GM23338 (cell line): Measurements from ENCODE around the gene LENEP. TPM values are rescaled to one million over a fixed set of nuclear protein-coding genes. Genes with fewer than 3 reads are reported as not detected.

Experiments used
- ATAC-seq: fragments of 200-7000 bp; cut with Tn5 transposase; 3 replicates; pipeline ENCODE4 v1.9.1; 2020
- DNase-seq: peaks from one replicate; pipeline ENCODE4 v3.0.0-alpha.2; 2015; ENCODE audit warnings: low spot score
- H2AFZ ChIP-seq: fragments of 200-600 bp; sonication (generic); 2 replicates; pipeline ENCODE4 v1.8.0; 2016; ENCODE audit warnings: antibody characterized with exemption, mild to moderate bottlenecking, moderate library complexity
- H3F3A ChIP-seq: fragments of 200-600 bp; sonication (generic); replicated peaks from 2 replicates; pipeline ENCODE4 v1.8.0; 2017; ENCODE audit warnings: antibody characterized with exemption, mixed run types, low read depth
- H3K27ac ChIP-seq: fragments of 200-600 bp; sonication (generic); 2 replicates; pipeline ENCODE4 v1.6.1; 2016; ENCODE audit warnings: low read depth
- H3K27me3 ChIP-seq: fragments of 200-600 bp; sonication (generic); 2 replicates; pipeline ENCODE4 v1.8.0; 2016; ENCODE audit warnings: mild to moderate bottlenecking, mixed run types, moderate library complexity; ENCODE audit not compliant: insufficient read depth
- H3K36me3 ChIP-seq: fragments of 200-600 bp; sonication (generic); 2 replicates; pipeline ENCODE4 v1.8.0; 2016; ENCODE audit warnings: mild to moderate bottlenecking; ENCODE audit not compliant: insufficient read depth
- H3K4me1 ChIP-seq: fragments of 200-600 bp; sonication (generic); 2 replicates; pipeline ENCODE4 v1.8.0; 2016; ENCODE audit warnings: mild to moderate bottlenecking, moderate library complexity; ENCODE audit not compliant: insufficient read depth
- H3K4me2 ChIP-seq: fragments of 200-600 bp; sonication (generic); 2 replicates; pipeline ENCODE4 v1.7.1; 2017; ENCODE audit warnings: mixed run types
- H3K4me3 ChIP-seq: fragments of 200-600 bp; sonication (generic); 2 replicates; pipeline ENCODE4 v1.6.1; 2016; ENCODE audit warnings: mixed run types
- H3K79me2 ChIP-seq: fragments of 200-600 bp; sonication (generic); replicated peaks from 2 replicates; pipeline ENCODE4 v1.8.0; 2017; ENCODE audit warnings: mild to moderate bottlenecking; ENCODE audit not compliant: insufficient read depth
- H3K9me2 ChIP-seq: fragments of 200-600 bp; sonication (generic); 2 replicates; pipeline ENCODE4 v1.8.0; 2017; ENCODE audit not compliant: insufficient read depth
- H4K20me1 ChIP-seq: fragments of 200-600 bp; sonication (generic); replicated peaks from 2 replicates; pipeline ENCODE4 v1.8.0; 2017; ENCODE audit warnings: mild to moderate bottlenecking; ENCODE audit not compliant: insufficient read depth
- H3K27ac Mint-ChIP-seq: 2 replicates; pipeline ENCODE4 v1.8.0; 2020; ENCODE audit warnings: inconsistent platforms, mild to moderate bottlenecking, moderate library complexity, mixed read lengths
- H3K27me3 Mint-ChIP-seq: 3 replicates; pipeline ENCODE4 v1.8.0; 2022; ENCODE audit warnings: low read depth, mild to moderate bottlenecking, moderate library complexity, mixed read lengths, inconsistent platforms; ENCODE audit not compliant: insufficient read depth, poor library complexity
- H3K36me3 Mint-ChIP-seq: 3 replicates; pipeline ENCODE4 v1.8.0; 2021; ENCODE audit warnings: low read depth, mild to moderate bottlenecking, inconsistent platforms, moderate library complexity, mixed read lengths
- H3K4me1 Mint-ChIP-seq: 3 replicates; pipeline ENCODE4 v1.8.0; 2020; ENCODE audit warnings: mild to moderate bottlenecking, inconsistent platforms, mixed read lengths
- H3K4me3 Mint-ChIP-seq: 3 replicates; pipeline ENCODE4 v1.8.0; 2021; ENCODE audit warnings: moderate library complexity, mild to moderate bottlenecking, inconsistent platforms, mixed read lengths
- H3K9me3 Mint-ChIP-seq: 3 replicates; pipeline ENCODE4 v1.8.0; 2020; ENCODE audit warnings: moderate library complexity, mild to moderate bottlenecking, inconsistent platforms, mixed read lengths
- CREB1 ChIP-seq: fragments of 250-450 bp; sonication (Bioruptor Pico); IDR thresholded peaks from 2 replicates; pipeline ENCODE4 v1.5.0; 2020; ENCODE audit warnings: low read depth, mild to moderate bottlenecking, moderate library complexity
- NANOG ChIP-seq: IDR thresholded peaks from 2 replicates; pipeline ENCODE4 v1.6.1; 2016; ENCODE audit warnings: antibody characterized with exemption, borderline replicate concordance
- POLR2AphosphoS5 ChIP-seq: IDR thresholded peaks from 2 replicates; pipeline ENCODE4 v1.6.1; 2016; ENCODE audit warnings: antibody characterized with exemption, low read depth
- ZNF331 ChIP-seq: fragments of 250-450 bp; sonication (Bioruptor Pico); IDR thresholded peaks from 2 replicates; pipeline ENCODE4 v1.5.0; 2020; ENCODE audit warnings: low read depth, mild to moderate bottlenecking, moderate library complexity
- polyA plus RNA-seq: library from polyadenylated mRNA; unstranded; fragments of >200 nt; fragmentation: Nextera tagmentation; extraction: Ambion mirVana; gene quantifications from 2 replicates; pipeline ENCODE4 v1.2.1, GENCODE V29; 2016
- total RNA-seq: library from RNA; depleted of rRNA; stranded (reverse); fragments of >200 nt; shearing (Covaris generic); gene quantifications from 2 replicates; pipeline ENCODE4 v1.2.3, GENCODE V29; 2014
- TF ChIP-seq, protein P1 (sequence below): fragments of 250-450 bp; sonication (Bioruptor Pico); IDR thresholded peaks from 2 replicates; pipeline ENCODE4 v1.5.0; 2020; ENCODE audit warnings: mild to moderate bottlenecking, moderate library complexity
- TF ChIP-seq, protein P2 (sequence below): IDR thresholded peaks from one replicate; pipeline ENCODE4 v1.6.1; 2018; ENCODE audit warnings: antibody characterized with exemption; ENCODE audit not compliant: unreplicated experiment

Gene LENEP
- total and polyA plus RNA-seq, 2 experiments from 2014 or later = 1.6 TPM; not detected in 1

DNA sequence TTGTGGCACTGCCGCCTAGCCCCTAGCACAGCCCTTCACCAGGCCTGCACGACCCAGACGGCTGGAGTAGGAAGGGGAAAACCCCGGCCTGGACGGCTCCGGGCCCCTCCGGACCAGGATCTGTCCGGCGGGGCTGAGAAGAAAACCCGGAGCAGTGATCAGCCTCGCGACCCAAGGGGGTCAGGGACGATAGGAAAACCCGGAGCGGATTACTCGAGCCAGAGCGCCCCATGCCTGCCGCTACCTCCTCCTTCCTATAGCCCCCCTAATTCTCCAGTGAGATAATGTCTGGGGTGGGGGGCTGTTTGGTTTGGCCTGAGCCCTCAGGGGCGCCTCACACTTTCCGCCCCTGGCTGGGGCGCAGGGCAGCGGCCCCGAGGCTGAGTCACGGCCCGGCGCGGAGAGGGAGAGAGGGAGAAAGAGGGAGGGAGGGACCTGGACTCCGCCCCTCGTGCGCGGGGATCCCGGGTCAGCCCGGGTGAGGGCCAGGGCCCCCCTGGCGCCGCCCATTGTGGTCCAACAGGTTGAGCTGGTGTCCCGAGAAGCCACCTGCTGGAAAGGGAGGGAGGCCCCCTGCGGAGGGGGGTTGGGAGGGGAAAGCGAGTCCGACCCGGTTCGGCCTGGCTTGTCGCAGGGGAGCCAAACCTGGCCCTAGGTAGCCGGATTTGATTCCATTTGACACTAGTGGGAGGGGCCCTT lies 7.5 kb downstream of the LENEP start:
- Histone ChIP-seq H3K36me3 (no peaks in the 10 kb centered on the region), H3K4me2 (peak overlapping the region; percentile 90), H2AFZ (peak overlapping the region; percentile 91; the same call in 1 of the 2 replicates), H3K79me2 (peaks cover 19% of the 10 kb centered on the region), H3K4me1 (peaks cover 18% of the 10 kb centered on the region), H3K4me3 (peak overlapping the region; percentile 90), H3K27ac (peak overlapping the region; percentile 95), H4K20me1 (no peaks in the 10 kb centered on the region), H3K27me3 (no peaks in the 10 kb centered on the region), H3F3A (peaks cover 16% of the 10 kb centered on the region), H3K9me2 (no peaks in the 10 kb centered on the region)
- H3K27ac Mint-ChIP-seq = peak overlapping the region; percentile 56; the same call in 1 of the 2 replicates
- H3K4me3 Mint-ChIP-seq = peak overlapping the region; percentile 90
- H3K27me3 Mint-ChIP-seq = peaks cover 21% of the 10 kb centered on the region
- peak; percentile 98 for DNase-seq
- no peaks in the 10 kb centered on the region for H3K9me3 Mint-ChIP-seq
- ATAC-seq = peak; percentile 45
- no peaks in the 10 kb centered on the region for H3K36me3 Mint-ChIP-seq
- TF ChIP-seq, protein P1, sequence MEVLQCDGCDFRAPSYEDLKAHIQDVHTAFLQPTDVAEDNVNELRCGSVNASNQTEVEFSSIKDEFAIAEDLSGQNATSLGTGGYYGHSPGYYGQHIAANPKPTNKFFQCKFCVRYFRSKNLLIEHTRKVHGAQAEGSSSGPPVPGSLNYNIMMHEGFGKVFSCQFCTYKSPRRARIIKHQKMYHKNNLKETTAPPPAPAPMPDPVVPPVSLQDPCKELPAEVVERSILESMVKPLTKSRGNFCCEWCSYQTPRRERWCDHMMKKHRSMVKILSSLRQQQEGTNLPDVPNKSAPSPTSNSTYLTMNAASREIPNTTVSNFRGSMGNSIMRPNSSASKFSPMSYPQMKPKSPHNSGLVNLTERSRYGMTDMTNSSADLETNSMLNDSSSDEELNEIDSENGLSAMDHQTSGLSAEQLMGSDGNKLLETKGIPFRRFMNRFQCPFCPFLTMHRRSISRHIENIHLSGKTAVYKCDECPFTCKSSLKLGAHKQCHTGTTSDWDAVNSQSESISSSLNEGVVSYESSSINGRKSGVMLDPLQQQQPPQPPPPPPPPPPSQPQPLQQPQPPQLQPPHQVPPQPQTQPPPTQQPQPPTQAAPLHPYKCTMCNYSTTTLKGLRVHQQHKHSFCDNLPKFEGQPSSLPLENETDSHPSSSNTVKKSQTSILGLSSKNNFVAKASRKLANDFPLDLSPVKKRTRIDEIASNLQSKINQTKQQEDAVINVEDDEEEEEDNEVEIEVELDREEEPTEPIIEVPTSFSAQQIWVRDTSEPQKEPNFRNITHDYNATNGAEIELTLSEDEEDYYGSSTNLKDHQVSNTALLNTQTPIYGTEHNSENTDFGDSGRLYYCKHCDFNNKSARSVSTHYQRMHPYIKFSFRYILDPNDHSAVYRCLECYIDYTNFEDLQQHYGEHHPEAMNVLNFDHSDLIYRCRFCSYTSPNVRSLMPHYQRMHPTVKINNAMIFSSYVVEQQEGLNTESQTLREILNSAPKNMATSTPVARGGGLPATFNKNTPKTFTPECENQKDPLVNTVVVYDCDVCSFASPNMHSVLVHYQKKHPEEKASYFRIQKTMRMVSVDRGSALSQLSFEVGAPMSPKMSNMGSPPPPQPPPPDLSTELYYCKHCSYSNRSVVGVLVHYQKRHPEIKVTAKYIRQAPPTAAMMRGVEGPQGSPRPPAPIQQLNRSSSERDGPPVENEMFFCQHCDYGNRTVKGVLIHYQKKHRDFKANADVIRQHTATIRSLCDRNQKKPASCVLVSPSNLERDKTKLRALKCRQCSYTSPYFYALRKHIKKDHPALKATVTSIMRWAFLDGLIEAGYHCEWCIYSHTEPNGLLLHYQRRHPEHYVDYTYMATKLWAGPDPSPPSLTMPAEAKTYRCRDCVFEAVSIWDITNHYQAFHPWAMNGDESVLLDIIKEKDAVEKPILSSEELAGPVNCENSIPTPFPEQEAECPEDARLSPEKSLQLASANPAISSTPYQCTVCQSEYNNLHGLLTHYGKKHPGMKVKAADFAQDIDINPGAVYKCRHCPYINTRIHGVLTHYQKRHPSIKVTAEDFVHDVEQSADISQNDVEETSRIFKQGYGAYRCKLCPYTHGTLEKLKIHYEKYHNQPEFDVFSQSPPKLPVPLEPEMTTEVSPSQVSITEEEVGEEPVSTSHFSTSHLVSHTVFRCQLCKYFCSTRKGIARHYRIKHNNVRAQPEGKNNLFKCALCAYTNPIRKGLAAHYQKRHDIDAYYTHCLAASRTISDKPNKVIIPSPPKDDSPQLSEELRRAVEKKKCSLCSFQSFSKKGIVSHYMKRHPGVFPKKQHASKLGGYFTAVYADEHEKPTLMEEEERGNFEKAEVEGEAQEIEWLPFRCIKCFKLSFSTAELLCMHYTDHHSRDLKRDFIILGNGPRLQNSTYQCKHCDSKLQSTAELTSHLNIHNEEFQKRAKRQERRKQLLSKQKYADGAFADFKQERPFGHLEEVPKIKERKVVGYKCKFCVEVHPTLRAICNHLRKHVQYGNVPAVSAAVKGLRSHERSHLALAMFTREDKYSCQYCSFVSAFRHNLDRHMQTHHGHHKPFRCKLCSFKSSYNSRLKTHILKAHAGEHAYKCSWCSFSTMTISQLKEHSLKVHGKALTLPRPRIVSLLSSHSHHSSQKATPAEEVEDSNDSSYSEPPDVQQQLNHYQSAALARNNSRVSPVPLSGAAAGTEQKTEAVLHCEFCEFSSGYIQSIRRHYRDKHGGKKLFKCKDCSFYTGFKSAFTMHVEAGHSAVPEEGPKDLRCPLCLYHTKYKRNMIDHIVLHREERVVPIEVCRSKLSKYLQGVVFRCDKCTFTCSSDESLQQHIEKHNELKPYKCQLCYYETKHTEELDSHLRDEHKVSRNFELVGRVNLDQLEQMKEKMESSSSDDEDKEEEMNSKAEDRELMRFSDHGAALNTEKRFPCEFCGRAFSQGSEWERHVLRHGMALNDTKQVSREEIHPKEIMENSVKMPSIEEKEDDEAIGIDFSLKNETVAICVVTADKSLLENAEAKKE (CRISPR knock-in tag) = no peak
- TF ChIP-seq, protein P2, sequence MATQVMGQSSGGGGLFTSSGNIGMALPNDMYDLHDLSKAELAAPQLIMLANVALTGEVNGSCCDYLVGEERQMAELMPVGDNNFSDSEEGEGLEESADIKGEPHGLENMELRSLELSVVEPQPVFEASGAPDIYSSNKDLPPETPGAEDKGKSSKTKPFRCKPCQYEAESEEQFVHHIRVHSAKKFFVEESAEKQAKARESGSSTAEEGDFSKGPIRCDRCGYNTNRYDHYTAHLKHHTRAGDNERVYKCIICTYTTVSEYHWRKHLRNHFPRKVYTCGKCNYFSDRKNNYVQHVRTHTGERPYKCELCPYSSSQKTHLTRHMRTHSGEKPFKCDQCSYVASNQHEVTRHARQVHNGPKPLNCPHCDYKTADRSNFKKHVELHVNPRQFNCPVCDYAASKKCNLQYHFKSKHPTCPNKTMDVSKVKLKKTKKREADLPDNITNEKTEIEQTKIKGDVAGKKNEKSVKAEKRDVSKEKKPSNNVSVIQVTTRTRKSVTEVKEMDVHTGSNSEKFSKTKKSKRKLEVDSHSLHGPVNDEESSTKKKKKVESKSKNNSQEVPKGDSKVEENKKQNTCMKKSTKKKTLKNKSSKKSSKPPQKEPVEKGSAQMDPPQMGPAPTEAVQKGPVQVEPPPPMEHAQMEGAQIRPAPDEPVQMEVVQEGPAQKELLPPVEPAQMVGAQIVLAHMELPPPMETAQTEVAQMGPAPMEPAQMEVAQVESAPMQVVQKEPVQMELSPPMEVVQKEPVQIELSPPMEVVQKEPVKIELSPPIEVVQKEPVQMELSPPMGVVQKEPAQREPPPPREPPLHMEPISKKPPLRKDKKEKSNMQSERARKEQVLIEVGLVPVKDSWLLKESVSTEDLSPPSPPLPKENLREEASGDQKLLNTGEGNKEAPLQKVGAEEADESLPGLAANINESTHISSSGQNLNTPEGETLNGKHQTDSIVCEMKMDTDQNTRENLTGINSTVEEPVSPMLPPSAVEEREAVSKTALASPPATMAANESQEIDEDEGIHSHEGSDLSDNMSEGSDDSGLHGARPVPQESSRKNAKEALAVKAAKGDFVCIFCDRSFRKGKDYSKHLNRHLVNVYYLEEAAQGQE = no peak
- no peak for TF ChIP-seq NANOG
- TF ChIP-seq ZNF331 (CRISPR knock-in tag) = no peak
- TF ChIP-seq CREB1 (CRISPR knock-in tag) = peak; percentile 76
- peak; percentile 55 for TF ChIP-seq POLR2AphosphoS5
- peaks cover 30% of the 10 kb centered on the region for H3K4me1 Mint-ChIP-seq
